Hematopoietic multipotent progenitor cell treated with erythropoietin and hydrocortisone succinate and interleukin-3 and kit ligand, for 15 days (in vitro differentiated cells): ENCODE measurements around the gene HDDC2.

ENCODE experiments used
- DNase-seq: peaks from one replicate; pipeline ENCODE4 v3.0.0-alpha.2; 2015; ENCODE audit warnings: low spot score

HDDC2 gene

GRCh38 chr6:125269328-125269985 is 32.3 kb downstream of the HDDC2 start:
- no peak for DNase-seq

GRCh38 chr6:125268765-125269164 is 33.0 kb downstream of the HDDC2 start:
- DNase-seq: no peak

- DNase-seq: no peak
Observed at GRCh38 chr6:125267806-125268523, 33.8 kb downstream of the HDDC2 start.

- DNase-seq: no peak
Observed at GRCh38 chr6:125264476-125264875, 37.3 kb downstream of the HDDC2 start.

- DNase-seq: no peak
Observed at GRCh38 chr6:125262016-125263013, 39.5 kb downstream of the HDDC2 start.

GRCh38 chr6:125259354-125259736 is 42.4 kb downstream of the HDDC2 start:
- no peak for DNase-seq

- DNase-seq: no peak
Observed at GRCh38 chr6:125258651-125259353, 43.0 kb downstream of the HDDC2 start.

GRCh38 chr6:125257351-125257750 is 44.4 kb downstream of the HDDC2 start:
- DNase-seq: no peak

- no peak for DNase-seq
Observed at GRCh38 chr6:125255201-125255600, 46.6 kb downstream of the HDDC2 start.

- DNase-seq: no peak
Observed at GRCh38 chr6:125254321-125254720, 47.4 kb downstream of the HDDC2 start.

GRCh38 chr6:125253881-125254280 is 47.9 kb downstream of the HDDC2 start:
- DNase-seq: no peak

- no peak for DNase-seq
Observed at GRCh38 chr6:125252891-125253290, 48.9 kb downstream of the HDDC2 start.

GRCh38 chr6:125251516-125252220 is 50.1 kb downstream of the HDDC2 start:
- no peak for DNase-seq

GRCh38 chr6:125250511-125250910 is 51.3 kb downstream of the HDDC2 start:
- no peak for DNase-seq

GRCh38 chr6:125248136-125248535 is 53.6 kb downstream of the HDDC2 start:
- DNase-seq: no peak

GRCh38 chr6:125246566-125246965 is 55.2 kb downstream of the HDDC2 start:
- no peak for DNase-seq

- DNase-seq: no peak
Observed at GRCh38 chr6:125245523-125246264, 56.1 kb downstream of the HDDC2 start.

- DNase-seq: no peak
Observed at GRCh38 chr6:125245109-125245508, 56.7 kb downstream of the HDDC2 start.

- no peak for DNase-seq
Observed at GRCh38 chr6:125237764-125238163, 64.0 kb downstream of the HDDC2 start.

GRCh38 chr6:125236536-125237327 is 65.0 kb downstream of the HDDC2 start:
- no peak for DNase-seq
